Left forelimb (tissue), 1 donor: ENCODE measurements around the gene HOXB4.

Source experiments
- DNase-seq: peaks from one replicate; pipeline ENCODE4 v3.0.0-alpha.2; 2018; ENCODE audit warnings: low spot score

The HOXB4 gene

GRCh38 chr17:48559122-48559839 lies 18.9 kb downstream of the HOXB4 start:
- no peak for DNase-seq

- DNase-seq = no peak
Observed at GRCh38 chr17:48558831-48559121, 19.4 kb downstream of the HOXB4 start.

- DNase-seq = no peak
Observed at GRCh38 chr17:48558057-48558830, 19.9 kb downstream of the HOXB4 start.

- no peak for DNase-seq
Observed at GRCh38 chr17:48556576-48557401, 21.4 kb downstream of the HOXB4 start.

- no peak for DNase-seq
Observed at GRCh38 chr17:48556229-48556575, 21.9 kb downstream of the HOXB4 start.

GRCh38 chr17:48555258-48556228 lies 22.6 kb downstream of the HOXB4 start:
- no peak for DNase-seq

GRCh38 chr17:48554412-48555257 lies 23.5 kb downstream of the HOXB4 start:
- no peak for DNase-seq

- DNase-seq = no peak
Observed at GRCh38 chr17:48553826-48554225, 24.3 kb downstream of the HOXB4 start.

GRCh38 chr17:48553190-48553547 lies 25.0 kb downstream of the HOXB4 start:
- DNase-seq = no peak

- no peak for DNase-seq
Observed at GRCh38 chr17:48552466-48553189, 25.5 kb downstream of the HOXB4 start.

GRCh38 chr17:48551596-48552465 lies 26.3 kb downstream of the HOXB4 start:
- DNase-seq = no peak

GRCh38 chr17:48551214-48551555 lies 27.0 kb downstream of the HOXB4 start:
- DNase-seq = no peak

GRCh38 chr17:48550502-48551213 lies 27.5 kb downstream of the HOXB4 start:
- DNase-seq = no peak

GRCh38 chr17:48549914-48550501 lies 28.1 kb downstream of the HOXB4 start:
- no peak for DNase-seq

GRCh38 chr17:48549281-48549630 lies 28.9 kb downstream of the HOXB4 start:
- DNase-seq = no peak

- DNase-seq = no peak
Observed at GRCh38 chr17:48548523-48549280, 29.4 kb downstream of the HOXB4 start.

- DNase-seq = no peak
Observed at GRCh38 chr17:48547808-48548522, 30.2 kb downstream of the HOXB4 start.
